Chondrocyte (in vitro differentiated cells): ENCODE measurements around the gene CENPVL3. TPM values are rescaled to one million over a fixed set of nuclear protein-coding genes. Genes with fewer than 3 reads are reported as not detected.
"Not testable (repeated sequence)": the region's sequence is repeated elsewhere in the genome, so short reads cannot be mapped to it uniquely, and the experiment has no call there.

Experiments
- DNase-seq: peaks from one replicate; pipeline ENCODE4 v3.0.0; 2021; ENCODE audit warnings: mixed read lengths, low spot score
- H3K27ac Mint-ChIP-seq: one replicate; pipeline ENCODE4 v1.8.0; 2021; ENCODE audit warnings: mild to moderate bottlenecking, moderate library complexity, mixed read lengths; ENCODE audit not compliant: unreplicated experiment
- H3K27me3 Mint-ChIP-seq: 2 replicates; pipeline ENCODE4 v1.8.0; 2021; ENCODE audit warnings: low read depth, mixed read lengths
- H3K36me3 Mint-ChIP-seq: 2 replicates; pipeline ENCODE4 v1.8.0; 2021; ENCODE audit warnings: low read depth, mixed read lengths
- H3K4me1 Mint-ChIP-seq: 2 replicates; pipeline ENCODE4 v1.8.0; 2021; ENCODE audit warnings: low read depth, mild to moderate bottlenecking, mixed read lengths
- H3K4me3 Mint-ChIP-seq: one replicate; pipeline ENCODE4 v1.8.0; 2021; ENCODE audit warnings: mild to moderate bottlenecking, moderate library complexity, mixed read lengths; ENCODE audit not compliant: unreplicated experiment
- H3K9me3 Mint-ChIP-seq: 2 replicates; pipeline ENCODE4 v1.8.0; 2021; ENCODE audit warnings: low read depth, mixed read lengths
- CTCF ChIP-seq: fragments of 200-600 bp; sonication (generic); IDR thresholded peaks from 2 replicates; pipeline ENCODE4 v1.5.0; 2021; ENCODE audit warnings: antibody characterized with exemption, mild to moderate bottlenecking, moderate library complexity
- long read RNA-seq: library from polyadenylated mRNA; stranded (forward); transcript quantifications from one replicate; pipeline ENCODE4 v2.0.0, GENCODE V29; 2021
- total RNA-seq: library from RNA; stranded (reverse); gene quantifications from 3 replicates; pipeline ENCODE4 v1.2.1, GENCODE V29; 2021

CENPVL3 gene
- total RNA-seq = 0.17 TPM in 1 of 3 replicates, not detected in the others
- long read RNA-seq = 0 reads

DNA sequence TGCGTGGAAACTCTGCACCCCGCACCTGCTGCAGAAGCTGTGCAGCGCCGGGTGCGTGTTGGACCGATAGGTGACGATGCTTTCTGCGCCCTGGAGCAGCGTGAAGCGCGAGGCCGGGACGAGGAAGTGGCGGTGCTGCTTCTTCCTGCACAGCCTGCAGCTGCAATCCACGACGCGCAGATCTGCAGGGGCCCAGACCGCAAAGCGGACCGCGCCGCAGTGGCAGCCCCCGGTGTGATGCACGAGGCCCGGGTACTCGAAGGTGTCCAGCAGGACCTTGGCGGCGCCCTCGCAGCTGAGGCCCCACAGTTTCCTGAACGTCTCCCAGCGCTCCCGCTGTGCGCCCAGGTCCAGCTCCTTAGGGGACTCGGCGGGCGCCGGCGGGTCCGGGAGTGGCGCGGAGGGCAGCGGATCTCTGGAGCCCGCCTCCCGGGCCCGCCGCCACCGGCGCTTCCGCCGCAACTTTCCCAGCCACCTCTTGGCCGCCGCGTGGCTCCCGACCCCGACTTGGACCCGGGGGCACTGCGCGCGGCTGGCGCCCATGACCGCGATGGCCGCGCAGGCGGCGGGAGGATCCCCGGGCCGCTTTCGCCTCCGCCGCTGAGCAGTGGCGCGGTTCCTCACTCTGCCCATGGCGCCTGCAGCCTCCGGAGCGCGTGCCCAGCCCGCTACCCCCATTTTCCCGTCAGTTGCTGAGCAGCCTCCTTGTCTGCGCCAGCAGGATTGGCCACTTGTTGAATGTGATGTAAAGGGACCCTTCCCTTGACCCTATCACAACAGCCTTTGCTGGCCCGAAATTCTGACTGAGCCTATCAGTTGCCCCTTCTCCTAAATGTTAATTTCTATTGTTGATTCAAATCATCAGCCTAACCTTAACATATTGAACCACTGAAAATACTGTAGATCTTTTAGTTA lies at the start of gene CENPVL3:
Gene CENPVL3, minus strand, starts transcription at position 672 of the 915 bp plus-strand sequence. Its CDS starts 39 bp downstream, at position 633.
- peaks cover 21% of the 10 kb centered on the region for H3K9me3 Mint-ChIP-seq
- H3K36me3 Mint-ChIP-seq, H3K4me1 Mint-ChIP-seq, H3K27ac Mint-ChIP-seq, DNase-seq: not testable (repeated sequence)
- peaks cover 36% of the 10 kb centered on the region for H3K27me3 Mint-ChIP-seq
- H3K4me3 Mint-ChIP-seq = peak within 1 kb of the TSS; percentile 68

DNA sequence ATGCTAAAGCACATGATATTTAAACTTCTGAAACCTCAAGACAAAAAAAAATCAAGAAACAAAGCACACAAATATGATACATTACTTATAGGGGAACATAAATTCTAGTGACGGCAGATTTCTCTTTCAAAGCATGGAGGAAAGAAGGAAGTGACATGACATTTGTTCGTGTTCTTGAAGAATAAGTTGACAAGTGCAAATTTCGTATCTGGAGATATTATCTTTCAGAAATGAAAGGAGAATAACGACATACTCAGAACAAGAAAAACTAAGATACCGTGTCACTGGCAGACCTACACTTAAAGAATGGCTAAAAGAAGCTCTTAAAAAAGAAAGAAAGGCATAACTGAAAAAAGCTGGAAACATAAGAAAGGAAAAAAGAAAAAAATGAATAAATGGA lies 47.3 kb upstream of the CENPVL3 start:
- TF ChIP-seq CTCF = no peak
- H3K9me3 Mint-ChIP-seq = peaks cover 8% of the 10 kb centered on the region
- H3K36me3 Mint-ChIP-seq = no peaks in the 10 kb centered on the region
- no peak overlapping the region for H3K27ac Mint-ChIP-seq
- H3K27me3 Mint-ChIP-seq = peaks cover 5% of the 10 kb centered on the region
- H3K4me3 Mint-ChIP-seq = no peak overlapping the region
- no peaks in the 10 kb centered on the region for H3K4me1 Mint-ChIP-seq
- DNase-seq = no peak

DNA sequence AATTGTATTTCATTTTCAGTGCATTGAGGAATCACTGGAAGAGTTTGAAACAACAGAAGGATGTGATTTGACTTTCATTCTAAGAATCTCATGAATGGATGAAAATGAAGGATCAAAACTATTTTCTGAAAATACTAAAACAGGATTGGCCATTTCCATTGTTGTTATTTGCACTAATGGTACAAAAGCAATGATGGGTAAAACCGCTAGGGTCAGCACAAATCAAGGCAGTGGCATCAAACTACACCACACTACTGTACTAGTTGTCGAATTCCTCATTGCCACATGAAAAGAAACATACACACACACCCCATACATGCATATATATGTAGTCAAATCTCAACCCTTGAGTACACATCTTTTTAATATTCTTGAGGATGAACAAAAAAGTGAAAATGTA lies 24.7 kb upstream of the CENPVL3 start:
- Mint-ChIP-seq H3K27me3 (peaks cover 9% of the 10 kb centered on the region), H3K4me1 (no peaks in the 10 kb centered on the region), H3K4me3 (no peak overlapping the region), H3K36me3 (no peaks in the 10 kb centered on the region), H3K9me3 (peaks cover 11% of the 10 kb centered on the region), H3K27ac (no peak overlapping the region)
- no peak for TF ChIP-seq CTCF
- no peak for DNase-seq

DNA sequence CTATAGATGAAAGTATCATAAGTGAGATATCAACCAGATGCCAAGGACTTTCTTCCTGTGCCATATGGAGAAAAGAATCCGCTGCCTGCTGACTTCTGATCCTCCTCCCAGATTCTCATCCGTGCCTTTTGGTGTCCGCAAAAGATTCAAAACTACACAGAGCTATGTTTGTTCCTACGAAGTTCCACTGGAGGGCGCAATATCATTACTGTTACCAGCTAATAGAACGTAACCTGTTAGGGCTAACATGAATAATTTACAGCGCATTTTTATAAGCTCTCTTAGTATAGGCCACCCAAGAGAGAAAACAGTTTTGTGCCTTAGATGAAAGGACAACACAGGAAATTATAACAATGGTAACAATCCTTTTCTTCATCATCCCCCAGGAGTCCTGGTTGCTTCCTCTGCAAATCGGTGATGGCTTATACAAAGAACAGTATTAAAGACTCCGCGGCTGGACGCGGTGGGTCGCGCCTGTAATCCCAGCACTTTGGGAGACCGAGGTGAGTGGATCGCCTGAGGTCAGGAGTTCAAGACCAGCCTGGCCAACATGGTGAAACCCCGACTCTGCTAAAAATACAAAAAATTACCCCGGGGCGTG lies 22.8 kb upstream of the CENPVL3 start:
- Mint-ChIP-seq H3K4me1 (no peaks in the 10 kb centered on the region), H3K27ac (no peak overlapping the region), H3K9me3 (peaks cover 3% of the 10 kb centered on the region), H3K36me3 (no peaks in the 10 kb centered on the region), H3K27me3 (peaks cover 6% of the 10 kb centered on the region), H3K4me3 (no peak overlapping the region)
- peak; percentile 79 for TF ChIP-seq CTCF
- DNase-seq = no peak

- not testable (repeated sequence) for H3K9me3 Mint-ChIP-seq, H3K4me3 Mint-ChIP-seq, H3K36me3 Mint-ChIP-seq, H3K27ac Mint-ChIP-seq, H3K27me3 Mint-ChIP-seq, H3K4me1 Mint-ChIP-seq, DNase-seq
Observed at GRCh38 chrX:51636511-51636910, 17.8 kb upstream of the CENPVL3 start.

DNA sequence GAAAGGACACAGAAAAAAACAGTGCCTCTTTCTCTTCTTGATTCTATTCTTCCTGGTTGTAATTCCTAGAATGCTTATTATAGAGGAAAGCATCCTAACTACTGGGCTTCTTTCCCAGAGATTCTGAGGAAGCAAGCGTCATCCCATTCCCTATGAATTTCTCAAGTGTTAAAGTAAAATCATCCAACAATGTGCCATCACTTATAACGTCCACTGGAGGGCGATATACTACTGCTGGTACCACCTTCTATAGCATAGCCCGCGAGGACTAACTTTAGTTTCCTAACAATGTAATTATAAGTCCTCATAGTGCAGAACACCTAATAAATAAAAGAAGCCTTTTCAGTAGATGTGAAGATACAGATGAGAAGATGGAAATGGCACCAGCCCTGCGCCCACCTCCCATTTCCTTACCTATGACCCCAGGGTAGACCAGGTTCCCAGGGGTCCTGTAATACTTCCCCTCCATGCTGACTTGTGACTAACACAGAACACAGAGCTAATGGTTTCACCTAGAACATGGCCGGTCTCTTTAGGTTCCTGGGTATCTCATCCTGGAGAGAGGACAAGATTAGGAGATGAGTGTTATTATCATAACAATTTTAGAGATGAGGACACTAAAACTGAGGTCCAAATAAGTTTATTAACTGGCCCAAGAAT lies 4.2 kb downstream of the CENPVL3 start:
- no peaks in the 10 kb centered on the region for H3K36me3 Mint-ChIP-seq
- peaks cover 2% of the 10 kb centered on the region for H3K4me1 Mint-ChIP-seq
- peaks cover 29% of the 10 kb centered on the region for H3K27me3 Mint-ChIP-seq
- H3K4me3 Mint-ChIP-seq = no peak overlapping the region
- DNase-seq = no peak
- H3K9me3 Mint-ChIP-seq = peaks cover 9% of the 10 kb centered on the region
- peak; percentile 78 for TF ChIP-seq CTCF
- H3K27ac Mint-ChIP-seq = no peak overlapping the region
